ENCODE results near the gene PTPRD. TPM values are rescaled to one million over a fixed set of nuclear protein-coding genes. Genes with fewer than 3 reads are reported as not detected.

The PTPRD gene
- total RNA-seq, 1 experiment from 2014 or later = 0.02 TPM

DNA sequence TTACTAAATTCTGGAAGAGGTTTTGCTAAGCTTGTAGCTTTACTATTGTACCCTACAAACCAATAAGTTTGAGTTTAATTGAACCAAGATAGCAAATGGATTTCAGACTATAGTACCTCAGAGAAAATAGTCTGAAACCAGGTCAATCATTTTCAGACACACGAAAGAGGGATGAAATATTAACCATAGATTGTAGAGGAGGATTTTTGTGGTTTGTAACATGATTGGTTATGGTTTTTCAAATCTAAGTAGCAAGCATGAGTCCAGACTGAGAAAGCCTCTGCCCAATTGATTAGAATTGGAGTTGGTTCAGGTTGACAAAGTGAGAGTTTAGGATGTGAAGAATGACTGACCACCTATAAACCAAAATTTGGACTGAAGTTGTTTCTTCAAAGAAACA is 2250.6 kb downstream of the PTPRD start:
- ChIA-PET POLR2A (no interaction called here), RAD21 (ENCODE audit: low non-redundant PET in 1 of 2, low total read pairs in 2 of 2, uncharacterized antibody in 2 of 2, unreplicated experiment in 2 of 2) (no interaction called here), CTCF (no interaction called here)
- Histone ChIP-seq H3K9me3 (ENCODE audit: control insufficient read depth in 1 of 2, insufficient read depth in 1 of 2, low read depth in 1 of 2, low read length in 2 of 2) (peaks cover 14 to 30% of the 10 kb centered on the region in 2 experiments; a peak in 2 of 4 replicates), H3K4me3 (replicated peaks in 1 of 2; ENCODE audit: low read depth in 1 of 2, low read length in 2 of 2) (no peak overlapping the region), H3K4me2 (ENCODE audit: low read length) (no peak overlapping the region), H4K20me1 (ENCODE audit: insufficient read depth) (no peaks in the 10 kb centered on the region), H3K27me3 (ENCODE audit: insufficient read depth, low read length) (no peaks in the 10 kb centered on the region), H3K36me3 (ENCODE audit: control insufficient read depth in 1 of 2, insufficient read depth in 2 of 2, low read length in 2 of 2) (no peaks in the 10 kb centered on the region), H3K9me2 (ENCODE audit: insufficient read depth) (no peaks in the 10 kb centered on the region), H3K27ac (ENCODE audit: low read depth, low read length) (no peak overlapping the region), H3K9ac (ENCODE audit: low read length) (no peak overlapping the region), H3K4me1 (ENCODE audit: control insufficient read depth in 1 of 2, insufficient read depth in 2 of 2, low read length in 2 of 2) (no peaks in the 10 kb centered on the region), H2AFZ (ENCODE audit: low read depth, low read length, poor library complexity, severe bottlenecking) (no peak overlapping the region), H3K79me2 (ENCODE audit: insufficient read depth, low read length) (no peaks in the 10 kb centered on the region)
- intact Hi-C loops (cut with micrococcal nuclease) = no loop called here
- no peak for TF ChIP-seq CEBPB (IDR thresholded peaks at IDR 0.05; ENCODE audit: low read depth)
- TF ChIP-seq, protein P1, sequence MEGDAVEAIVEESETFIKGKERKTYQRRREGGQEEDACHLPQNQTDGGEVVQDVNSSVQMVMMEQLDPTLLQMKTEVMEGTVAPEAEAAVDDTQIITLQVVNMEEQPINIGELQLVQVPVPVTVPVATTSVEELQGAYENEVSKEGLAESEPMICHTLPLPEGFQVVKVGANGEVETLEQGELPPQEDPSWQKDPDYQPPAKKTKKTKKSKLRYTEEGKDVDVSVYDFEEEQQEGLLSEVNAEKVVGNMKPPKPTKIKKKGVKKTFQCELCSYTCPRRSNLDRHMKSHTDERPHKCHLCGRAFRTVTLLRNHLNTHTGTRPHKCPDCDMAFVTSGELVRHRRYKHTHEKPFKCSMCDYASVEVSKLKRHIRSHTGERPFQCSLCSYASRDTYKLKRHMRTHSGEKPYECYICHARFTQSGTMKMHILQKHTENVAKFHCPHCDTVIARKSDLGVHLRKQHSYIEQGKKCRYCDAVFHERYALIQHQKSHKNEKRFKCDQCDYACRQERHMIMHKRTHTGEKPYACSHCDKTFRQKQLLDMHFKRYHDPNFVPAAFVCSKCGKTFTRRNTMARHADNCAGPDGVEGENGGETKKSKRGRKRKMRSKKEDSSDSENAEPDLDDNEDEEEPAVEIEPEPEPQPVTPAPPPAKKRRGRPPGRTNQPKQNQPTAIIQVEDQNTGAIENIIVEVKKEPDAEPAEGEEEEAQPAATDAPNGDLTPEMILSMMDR (IDR thresholded peaks at IDR 0.05 in 2 of 3, conservative IDR thresholded peaks at IDR 0.05 in 1 of 3; ENCODE audit: borderline replicate concordance in 1 of 3, insufficient read depth in 1 of 3, low read depth in 2 of 3, low read length in 2 of 3) = no peak
- TF ChIP-seq, protein P2, sequence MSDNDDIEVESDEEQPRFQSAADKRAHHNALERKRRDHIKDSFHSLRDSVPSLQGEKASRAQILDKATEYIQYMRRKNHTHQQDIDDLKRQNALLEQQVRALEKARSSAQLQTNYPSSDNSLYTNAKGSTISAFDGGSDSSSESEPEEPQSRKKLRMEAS (IDR thresholded peaks at IDR 0.05) = no peak
- TF ChIP-seq SIN3A (IDR thresholded peaks at IDR 0.05; ENCODE audit: low read depth) = no peak
- no peak for TF ChIP-seq ZFX (IDR thresholded peaks at IDR 0.05)
- no peak for TF ChIP-seq JUND (IDR thresholded peaks at IDR 0.05)
- TF ChIP-seq RAD21 (IDR thresholded peaks at IDR 0.05; ENCODE audit: low read depth) = no peak
- TF ChIP-seq YY1 (IDR thresholded peaks at IDR 0.05; ENCODE audit: extremely low read depth, insufficient replicate concordance, low read depth, low read length) = no peak
- TF ChIP-seq POLR2A (IDR thresholded peaks at IDR 0.05; ENCODE audit: borderline replicate concordance, extremely low read depth, insufficient read depth, insufficient read length) = no peak
- no peak for TF ChIP-seq ELF1 (IDR thresholded peaks at IDR 0.05; ENCODE audit: borderline replicate concordance, low read depth)
- TF ChIP-seq POLR2AphosphoS5 (IDR thresholded peaks at IDR 0.05; ENCODE audit: low read depth, low read length) = no peak
- TF ChIP-seq EGR1 (IDR thresholded peaks at IDR 0.05; ENCODE audit: low read depth) = no peak
- TF ChIP-seq SP1 (IDR thresholded peaks at IDR 0.05; ENCODE audit: low read depth) = no peak
- TF ChIP-seq, protein P3, sequence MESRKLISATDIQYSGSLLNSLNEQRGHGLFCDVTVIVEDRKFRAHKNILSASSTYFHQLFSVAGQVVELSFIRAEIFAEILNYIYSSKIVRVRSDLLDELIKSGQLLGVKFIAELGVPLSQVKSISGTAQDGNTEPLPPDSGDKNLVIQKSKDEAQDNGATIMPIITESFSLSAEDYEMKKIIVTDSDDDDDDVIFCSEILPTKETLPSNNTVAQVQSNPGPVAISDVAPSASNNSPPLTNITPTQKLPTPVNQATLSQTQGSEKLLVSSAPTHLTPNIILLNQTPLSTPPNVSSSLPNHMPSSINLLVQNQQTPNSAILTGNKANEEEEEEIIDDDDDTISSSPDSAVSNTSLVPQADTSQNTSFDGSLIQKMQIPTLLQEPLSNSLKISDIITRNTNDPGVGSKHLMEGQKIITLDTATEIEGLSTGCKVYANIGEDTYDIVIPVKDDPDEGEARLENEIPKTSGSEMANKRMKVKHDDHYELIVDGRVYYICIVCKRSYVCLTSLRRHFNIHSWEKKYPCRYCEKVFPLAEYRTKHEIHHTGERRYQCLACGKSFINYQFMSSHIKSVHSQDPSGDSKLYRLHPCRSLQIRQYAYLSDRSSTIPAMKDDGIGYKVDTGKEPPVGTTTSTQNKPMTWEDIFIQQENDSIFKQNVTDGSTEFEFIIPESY (IDR thresholded peaks at IDR 0.05; ENCODE audit: extremely low read depth, insufficient replicate concordance, low read length) = no peak
- TF ChIP-seq ZNF274 (IDR thresholded peaks at IDR 0.05; ENCODE audit: low read depth, low read length) = no peak
- TF ChIP-seq SRF (IDR thresholded peaks at IDR 0.05; ENCODE audit: low read depth) = no peak
- no peak for TF ChIP-seq CBX3 (IDR thresholded peaks at IDR 0.05; ENCODE audit: low read depth)
- TF ChIP-seq, protein P4, sequence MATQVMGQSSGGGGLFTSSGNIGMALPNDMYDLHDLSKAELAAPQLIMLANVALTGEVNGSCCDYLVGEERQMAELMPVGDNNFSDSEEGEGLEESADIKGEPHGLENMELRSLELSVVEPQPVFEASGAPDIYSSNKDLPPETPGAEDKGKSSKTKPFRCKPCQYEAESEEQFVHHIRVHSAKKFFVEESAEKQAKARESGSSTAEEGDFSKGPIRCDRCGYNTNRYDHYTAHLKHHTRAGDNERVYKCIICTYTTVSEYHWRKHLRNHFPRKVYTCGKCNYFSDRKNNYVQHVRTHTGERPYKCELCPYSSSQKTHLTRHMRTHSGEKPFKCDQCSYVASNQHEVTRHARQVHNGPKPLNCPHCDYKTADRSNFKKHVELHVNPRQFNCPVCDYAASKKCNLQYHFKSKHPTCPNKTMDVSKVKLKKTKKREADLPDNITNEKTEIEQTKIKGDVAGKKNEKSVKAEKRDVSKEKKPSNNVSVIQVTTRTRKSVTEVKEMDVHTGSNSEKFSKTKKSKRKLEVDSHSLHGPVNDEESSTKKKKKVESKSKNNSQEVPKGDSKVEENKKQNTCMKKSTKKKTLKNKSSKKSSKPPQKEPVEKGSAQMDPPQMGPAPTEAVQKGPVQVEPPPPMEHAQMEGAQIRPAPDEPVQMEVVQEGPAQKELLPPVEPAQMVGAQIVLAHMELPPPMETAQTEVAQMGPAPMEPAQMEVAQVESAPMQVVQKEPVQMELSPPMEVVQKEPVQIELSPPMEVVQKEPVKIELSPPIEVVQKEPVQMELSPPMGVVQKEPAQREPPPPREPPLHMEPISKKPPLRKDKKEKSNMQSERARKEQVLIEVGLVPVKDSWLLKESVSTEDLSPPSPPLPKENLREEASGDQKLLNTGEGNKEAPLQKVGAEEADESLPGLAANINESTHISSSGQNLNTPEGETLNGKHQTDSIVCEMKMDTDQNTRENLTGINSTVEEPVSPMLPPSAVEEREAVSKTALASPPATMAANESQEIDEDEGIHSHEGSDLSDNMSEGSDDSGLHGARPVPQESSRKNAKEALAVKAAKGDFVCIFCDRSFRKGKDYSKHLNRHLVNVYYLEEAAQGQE (IDR thresholded peaks at IDR 0.05; ENCODE audit: low read depth) = no peak
- ATAC-seq (no peak), DNase-seq (ENCODE audit: low read depth, low spot score) (no peak)
- no TSS peak for BruUV-seq (replicated peaks)
